ENCODE data around the gene KIF26B. TPM values are rescaled to one million over a fixed set of nuclear protein-coding genes. Genes with fewer than 3 reads are reported as not detected.
"Not testable (repeated sequence)": the region's sequence is repeated elsewhere in the genome, so short reads cannot be mapped to it uniquely, and the experiment has no call there.

Gene KIF26B
- total RNA-seq, 1 experiment from 2014 or later, result 0.04 TPM

DNA sequence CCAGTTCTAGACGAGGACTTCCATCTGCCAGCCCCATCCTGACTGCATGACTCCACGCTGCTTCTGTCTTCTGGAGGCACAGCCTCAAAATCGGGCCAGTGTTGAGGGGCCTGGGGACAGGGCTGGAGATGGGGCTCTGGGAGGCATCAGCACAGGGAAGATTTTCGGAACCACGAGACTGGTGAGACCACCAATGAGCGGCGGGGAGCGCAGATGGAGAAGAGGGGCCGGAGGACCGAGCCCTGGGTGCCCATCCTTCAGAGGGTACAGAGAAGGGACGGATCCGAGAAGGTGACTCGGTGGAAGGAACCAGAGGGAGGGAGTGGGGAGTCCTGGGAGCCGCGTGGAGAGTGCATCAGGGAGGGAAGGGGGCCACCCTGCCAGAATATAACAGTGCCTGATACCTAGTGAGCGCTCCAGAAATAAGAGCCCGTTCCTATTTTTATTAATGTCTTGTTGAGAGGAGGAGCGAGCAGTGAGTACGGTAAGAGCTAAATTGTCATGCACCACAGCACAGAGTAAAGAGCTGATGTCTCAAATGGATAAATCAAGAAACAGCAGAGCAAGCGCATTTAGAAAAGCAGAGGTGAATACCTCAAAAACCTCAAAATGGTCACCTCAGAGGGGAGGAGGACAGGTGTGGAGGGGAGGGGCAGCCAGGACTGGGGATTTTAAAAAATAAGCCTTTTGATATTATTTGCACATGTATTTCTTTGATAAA, 26.2 kb upstream of the KIF26B start:
- Histone ChIP-seq H4K20me1 (ENCODE audit: low read length) (no peaks in the 10 kb centered on the region), H3K9ac (ENCODE audit: low read length) (no peak overlapping the region), H3K4me3 (ENCODE audit: low read length) (no peak overlapping the region), H3F3A (ENCODE audit: low read length, unreplicated experiment) (no peaks in the 10 kb centered on the region), H3K27ac (ENCODE audit: low read length) (no peak overlapping the region), H2AFZ (ENCODE audit: low read length) (no peak overlapping the region), H3K9me2 (replicated peaks; ENCODE audit: low read length) (no peaks in the 10 kb centered on the region), H3K79me2 (ENCODE audit: low read length) (no peaks in the 10 kb centered on the region), H3K4me2 (ENCODE audit: low read length) (no peak overlapping the region), H3K4me1 (ENCODE audit: insufficient read depth, low read length) (no peaks in the 10 kb centered on the region), H3K9me3 (ENCODE audit: low read length) (no peaks in the 10 kb centered on the region), H3K27me3 (ENCODE audit: low read length) (peaks cover 51% of the 10 kb centered on the region), H3K36me3 (ENCODE audit: low read depth, low read length) (no peaks in the 10 kb centered on the region)
- no TSS peak for BruUV-seq (replicated peaks)
- TF ChIP-seq EZH2 (IDR thresholded peaks at IDR 0.05; ENCODE audit: low read length, unreplicated experiment), result no peak
- TF ChIP-seq, protein P1, sequence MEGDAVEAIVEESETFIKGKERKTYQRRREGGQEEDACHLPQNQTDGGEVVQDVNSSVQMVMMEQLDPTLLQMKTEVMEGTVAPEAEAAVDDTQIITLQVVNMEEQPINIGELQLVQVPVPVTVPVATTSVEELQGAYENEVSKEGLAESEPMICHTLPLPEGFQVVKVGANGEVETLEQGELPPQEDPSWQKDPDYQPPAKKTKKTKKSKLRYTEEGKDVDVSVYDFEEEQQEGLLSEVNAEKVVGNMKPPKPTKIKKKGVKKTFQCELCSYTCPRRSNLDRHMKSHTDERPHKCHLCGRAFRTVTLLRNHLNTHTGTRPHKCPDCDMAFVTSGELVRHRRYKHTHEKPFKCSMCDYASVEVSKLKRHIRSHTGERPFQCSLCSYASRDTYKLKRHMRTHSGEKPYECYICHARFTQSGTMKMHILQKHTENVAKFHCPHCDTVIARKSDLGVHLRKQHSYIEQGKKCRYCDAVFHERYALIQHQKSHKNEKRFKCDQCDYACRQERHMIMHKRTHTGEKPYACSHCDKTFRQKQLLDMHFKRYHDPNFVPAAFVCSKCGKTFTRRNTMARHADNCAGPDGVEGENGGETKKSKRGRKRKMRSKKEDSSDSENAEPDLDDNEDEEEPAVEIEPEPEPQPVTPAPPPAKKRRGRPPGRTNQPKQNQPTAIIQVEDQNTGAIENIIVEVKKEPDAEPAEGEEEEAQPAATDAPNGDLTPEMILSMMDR (conservative IDR thresholded peaks at IDR 0.05; ENCODE audit: low read depth, low read length), result no peak
- TF ChIP-seq EZH2phosphoT487 (IDR thresholded peaks at IDR 0.05; ENCODE audit: borderline replicate concordance, low read length), result no peak
- POLR2A ChIA-PET (ENCODE audit: unreplicated experiment), result interaction anchor here (0.6 kb wide), 1 partner anchor 54 kb away, joined by 3 read pairs; no protein-coding TSS in a partner anchor
- intact Hi-C loops (cut with micrococcal nuclease), result no loop called here
- ATAC-seq (no peak), DNase-seq (no peak)
- CTCF ChIA-PET, result no interaction called here

DNA sequence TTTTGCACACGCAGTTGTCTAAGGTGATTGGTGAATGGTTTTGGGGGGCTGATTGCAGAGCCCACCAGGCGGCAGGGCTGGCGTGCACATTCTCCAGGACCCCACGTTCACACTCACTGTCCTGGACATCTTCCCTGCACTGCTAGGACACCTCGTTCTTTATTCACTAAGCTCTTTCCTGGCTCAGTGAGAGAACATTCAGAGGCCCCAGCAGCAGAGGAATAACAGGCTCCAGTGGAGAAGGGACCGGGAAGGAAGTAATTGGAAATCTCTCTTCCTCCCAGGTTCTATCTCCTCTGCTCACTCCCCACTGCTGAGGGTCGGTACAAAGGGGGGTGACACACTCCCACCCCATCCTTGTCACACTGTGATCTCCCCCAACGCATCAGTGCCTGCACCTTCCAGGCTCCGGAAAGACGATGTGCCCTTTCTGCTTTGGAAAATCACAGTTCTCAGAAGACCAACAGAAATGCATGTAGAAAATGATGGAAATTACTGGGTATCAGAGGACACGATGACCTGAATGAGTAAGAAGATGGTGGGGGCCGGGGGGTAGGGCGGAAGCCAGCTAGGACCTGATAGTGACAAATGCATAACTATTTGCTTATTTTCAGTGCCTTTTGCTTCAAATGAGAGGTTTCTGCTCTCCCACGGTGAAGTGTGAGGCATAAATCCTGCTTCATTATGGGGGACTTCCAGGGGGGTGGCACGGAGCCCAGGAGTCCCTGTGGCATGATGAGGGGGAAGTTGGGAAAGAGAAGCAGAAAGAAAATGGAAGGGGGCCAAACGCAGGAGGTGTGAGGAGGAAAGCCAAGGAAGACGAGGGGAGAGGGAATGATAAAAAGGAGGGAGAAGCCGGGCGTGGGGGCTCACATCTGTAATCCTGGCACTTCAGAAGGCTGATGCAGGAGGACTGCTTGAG, 25.2 kb upstream of the KIF26B start:
- Histone ChIP-seq H3K36me3 (ENCODE audit: low read depth, low read length) (no peaks in the 10 kb centered on the region), H3K9me3 (ENCODE audit: low read length) (no peaks in the 10 kb centered on the region), H3K9ac (ENCODE audit: low read length) (no peak overlapping the region), H4K20me1 (ENCODE audit: low read length) (no peaks in the 10 kb centered on the region), H3K4me1 (ENCODE audit: insufficient read depth, low read length) (no peaks in the 10 kb centered on the region), H3F3A (ENCODE audit: low read length, unreplicated experiment) (no peaks in the 10 kb centered on the region), H3K4me3 (ENCODE audit: low read length) (no peak overlapping the region), H3K4me2 (ENCODE audit: low read length) (no peak overlapping the region), H3K9me2 (replicated peaks; ENCODE audit: low read length) (no peaks in the 10 kb centered on the region), H3K27ac (ENCODE audit: low read length) (no peak overlapping the region), H2AFZ (ENCODE audit: low read length) (no peak overlapping the region), H3K27me3 (ENCODE audit: low read length) (peaks cover 46% of the 10 kb centered on the region), H3K79me2 (ENCODE audit: low read length) (no peaks in the 10 kb centered on the region)
- no TSS peak for BruUV-seq (replicated peaks)
- no peak for DNase-seq
- POLR2A ChIA-PET (ENCODE audit: unreplicated experiment), result no interaction called here
- CTCF ChIA-PET, result no interaction called here
- ATAC-seq, result no peak
- TF ChIP-seq, protein P1 (conservative IDR thresholded peaks at IDR 0.05; ENCODE audit: low read depth, low read length), result no peak
- TF ChIP-seq EZH2 (IDR thresholded peaks at IDR 0.05; ENCODE audit: low read length, unreplicated experiment) (no peak), EZH2phosphoT487 (IDR thresholded peaks at IDR 0.05; ENCODE audit: borderline replicate concordance, low read length) (no peak)
- intact Hi-C loops (cut with micrococcal nuclease), result no loop called here

DNA sequence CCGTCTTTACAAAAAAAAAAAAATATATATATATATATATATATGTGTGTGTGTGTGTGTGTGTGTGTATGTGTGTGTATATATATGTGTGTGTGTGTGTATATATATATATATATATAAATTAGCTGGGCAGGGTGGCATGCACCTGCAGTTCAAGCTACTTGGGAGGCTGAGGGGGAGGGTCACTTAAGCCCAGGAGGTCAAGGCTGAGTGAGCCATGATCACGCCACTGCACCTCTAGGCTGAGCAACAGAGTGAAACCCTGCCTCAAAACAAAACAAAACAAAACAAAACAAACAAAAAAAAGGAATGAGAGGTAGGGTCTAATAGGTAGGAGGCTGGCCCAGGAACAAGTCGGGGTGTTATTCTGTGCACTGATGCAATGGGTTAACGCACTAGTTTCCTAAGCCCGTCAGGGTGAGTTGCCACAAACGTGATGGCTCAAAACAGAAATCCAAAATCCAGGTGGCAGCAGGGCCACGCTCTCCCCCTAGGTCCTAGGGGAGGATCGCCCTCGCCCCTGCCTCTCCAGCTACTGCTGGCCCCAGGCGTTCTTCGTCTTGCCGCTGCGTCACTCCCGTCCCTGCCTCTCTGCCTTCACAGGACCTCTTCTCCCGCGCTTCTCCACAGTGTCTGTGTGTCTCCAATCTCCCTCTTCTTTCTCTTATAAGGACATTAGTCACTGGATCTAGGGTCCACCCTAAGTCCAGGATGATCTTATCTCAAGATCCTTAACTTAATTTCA, 24.3 kb upstream of the KIF26B start:
- H3K4me3 ChIP-seq (ENCODE audit: low read length); CTCF ChIA-PET; POLR2A ChIA-PET (ENCODE audit: unreplicated experiment); H3K36me3 ChIP-seq (ENCODE audit: low read depth, low read length); intact Hi-C loops (cut with micrococcal nuclease); H3K79me2 ChIP-seq (ENCODE audit: low read length); H3K4me1 ChIP-seq (ENCODE audit: insufficient read depth, low read length); DNase-seq; H3F3A ChIP-seq (ENCODE audit: low read length, unreplicated experiment); H3K9ac ChIP-seq (ENCODE audit: low read length); H4K20me1 ChIP-seq (ENCODE audit: low read length); H3K4me2 ChIP-seq (ENCODE audit: low read length); H3K27ac ChIP-seq (ENCODE audit: low read length); BruUV-seq (replicated peaks); H3K9me3 ChIP-seq (ENCODE audit: low read length); ATAC-seq; H3K9me2 ChIP-seq (replicated peaks; ENCODE audit: low read length); H2AFZ ChIP-seq (ENCODE audit: low read length): not testable (repeated sequence)
- peaks cover 49% of the 10 kb centered on the region for H3K27me3 ChIP-seq (ENCODE audit: low read length)
